Left ventricle myocardium superior (tissue), 1 donor: ENCODE results near the gene KMT2B. TPM values are rescaled to one million over a fixed set of nuclear protein-coding genes. Genes with fewer than 3 reads are reported as not detected.

Experiments
- ATAC-seq: fragments of 200-7000 bp; cut with Tn5 transposase; one replicate; pipeline ENCODE4 v1.9.1; 2020; ENCODE audit warnings: mild to moderate bottlenecking, moderate library complexity
- DNase-seq: peaks from one replicate; pipeline ENCODE4 v3.0.0-alpha.2; 2020
- intact Hi-C: fragments of 100-400 bp; cut with micrococcal nuclease; formaldehyde crosslinking; loops from one replicate; pipeline ENCODE4 v1.11.0; 2022
- total RNA-seq: library from RNA; stranded (reverse); fragmentation: NEBNext Ultra II Directional; extraction: Animal tissue kit (Norgen Biotek cat#: 25700); gene quantifications from one replicate; pipeline ENCODE4 v1.2.1, GENCODE V29; 2021
- donor health status: DM: no; HTN: yes; CAD: no; lungs with severe emphysema.

Gene KMT2B
- total RNA-seq, 1 donor from 2014 or later, result 15.8 TPM

DNA sequence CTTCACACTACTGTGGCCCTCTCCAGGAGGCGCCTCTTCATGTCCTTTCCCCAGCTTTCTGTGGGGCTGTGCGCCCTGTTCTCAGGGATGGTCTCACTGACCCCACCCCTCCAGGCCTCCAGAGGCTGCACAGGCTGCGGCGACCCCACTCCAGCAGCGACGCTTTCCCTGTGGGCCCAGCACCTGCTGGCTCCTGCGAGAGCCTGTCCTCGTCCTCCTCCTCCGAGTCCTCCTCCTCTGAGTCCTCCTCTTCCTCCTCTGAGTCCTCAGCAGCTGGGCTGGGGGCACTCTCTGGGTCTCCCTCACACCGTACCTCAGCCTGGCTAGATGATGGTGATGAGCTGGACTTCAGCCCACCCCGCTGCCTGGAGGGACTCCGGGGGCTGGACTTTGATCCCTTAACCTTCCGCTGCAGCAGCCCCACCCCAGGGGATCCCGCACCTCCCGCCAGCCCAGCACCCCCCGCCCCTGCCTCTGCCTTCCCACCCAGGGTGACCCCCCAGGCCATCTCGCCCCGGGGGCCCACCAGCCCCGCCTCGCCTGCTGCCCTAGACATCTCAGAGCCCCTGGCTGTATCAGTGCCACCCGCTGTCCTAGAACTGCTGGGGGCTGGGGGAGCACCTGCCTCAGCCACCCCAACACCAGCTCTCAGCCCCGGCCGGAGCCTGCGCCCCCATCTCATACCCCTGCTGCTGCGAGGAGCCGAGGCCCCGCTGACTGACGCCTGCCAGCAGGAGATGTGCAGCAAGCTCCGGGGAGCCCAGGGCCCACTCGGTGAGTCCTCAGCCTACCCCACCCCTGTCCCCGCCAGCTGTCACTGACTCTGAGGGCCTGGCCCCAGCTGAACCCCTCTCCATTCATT is 68.7 kb downstream of the KMT2B start:
- DNase-seq, result no peak
- ATAC-seq, result no peak
- intact Hi-C loops, result no loop called here

DNA sequence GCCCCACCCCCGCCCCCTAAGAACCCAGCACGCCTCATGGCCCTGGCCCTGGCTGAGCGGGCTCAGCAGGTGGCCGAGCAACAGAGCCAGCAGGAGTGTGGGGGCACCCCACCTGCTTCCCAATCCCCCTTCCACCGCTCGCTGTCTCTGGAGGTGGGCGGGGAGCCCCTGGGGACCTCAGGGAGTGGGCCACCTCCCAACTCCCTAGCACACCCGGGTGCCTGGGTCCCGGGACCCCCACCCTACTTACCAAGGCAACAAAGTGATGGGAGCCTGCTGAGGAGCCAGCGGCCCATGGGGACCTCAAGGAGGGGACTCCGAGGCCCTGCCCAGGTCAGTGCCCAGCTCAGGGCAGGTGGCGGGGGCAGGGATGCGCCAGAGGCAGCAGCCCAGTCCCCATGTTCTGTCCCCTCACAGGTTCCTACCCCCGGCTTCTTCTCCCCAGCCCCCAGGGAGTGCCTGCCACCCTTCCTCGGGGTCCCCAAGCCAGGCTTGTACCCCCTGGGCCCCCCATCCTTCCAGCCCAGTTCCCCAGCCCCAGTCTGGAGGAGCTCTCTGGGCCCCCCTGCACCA is 69.5 kb downstream of the KMT2B start:
- intact Hi-C loops, result no loop called here
- no peak for ATAC-seq
- DNase-seq, result no peak

Other genes starting within 250 kb of the KMT2B start
- gene KRTDAP, start 227.5 kb upstream of the KMT2B start, total RNA-seq, result not detected
- gene DMKN, start 204.4 kb upstream of the KMT2B start, total RNA-seq, result 16.1 TPM
- not detected for gene SBSN, start 189.7 kb upstream of the KMT2B start, total RNA-seq
- gene GAPDHS, start 184.5 kb upstream of the KMT2B start, total RNA-seq, result not detected
- 84.4 TPM for gene TMEM147, start 172.4 kb upstream of the KMT2B start, total RNA-seq
- not detected for gene ATP4A, start 154.3 kb upstream of the KMT2B start, total RNA-seq
- gene PMIS2, start 131.8 kb upstream of the KMT2B start, total RNA-seq, result not detected
- gene HAUS5, start 105.3 kb upstream of the KMT2B start, total RNA-seq, result 3.9 TPM
- 51.0 TPM for gene RBM42, start 89.0 kb upstream of the KMT2B start, total RNA-seq
- 0.27 TPM for gene ETV2, start 76.3 kb upstream of the KMT2B start, total RNA-seq
- 1,553 TPM for gene COX6B1, start 69.7 kb upstream of the KMT2B start, total RNA-seq
- not detected for gene UPK1A, start 51.5 kb upstream of the KMT2B start, total RNA-seq
- not detected for gene ZBTB32, start 13.4 kb upstream of the KMT2B start, total RNA-seq
- 3.2 TPM for gene IGFLR1, start 24.4 kb downstream of the KMT2B start, total RNA-seq
- 18.4 TPM for gene U2AF1L4, start 27.4 kb downstream of the KMT2B start, total RNA-seq
- gene PSENEN, start 27.6 kb downstream of the KMT2B start, total RNA-seq, result 41.3 TPM
- 8.3 TPM for gene LIN37, start 30.6 kb downstream of the KMT2B start, total RNA-seq
- gene HSPB6, start 39.0 kb downstream of the KMT2B start, total RNA-seq, result 676 TPM
- gene PROSER3, start 40.2 kb downstream of the KMT2B start, total RNA-seq, result 5.2 TPM
- 4.2 TPM for gene ARHGAP33, start 57.6 kb downstream of the KMT2B start, total RNA-seq
- gene PRODH2, start 94.8 kb downstream of the KMT2B start, total RNA-seq, result not detected
- gene NPHS1, start 134.5 kb downstream of the KMT2B start, total RNA-seq, result not detected
- 0.12 TPM for gene KIRREL2, start 138.9 kb downstream of the KMT2B start, total RNA-seq
- gene APLP1, start 150.6 kb downstream of the KMT2B start, total RNA-seq, result 25.7 TPM
- 3.8 TPM for gene NFKBID, start 182.5 kb downstream of the KMT2B start, total RNA-seq
- 7.1 TPM for gene HCST, start 184.5 kb downstream of the KMT2B start, total RNA-seq
- 28.5 TPM for gene TYROBP, start 190.3 kb downstream of the KMT2B start, total RNA-seq
- 7.5 TPM for gene LRFN3, start 218.4 kb downstream of the KMT2B start, total RNA-seq